ENCODE results near the gene DHODH.
"Not testable (repeated sequence)": the region's sequence is repeated elsewhere in the genome, so short reads cannot be mapped to it uniquely, and the experiment has no call there.

DHODH gene

GRCh38 chr16:72055911-72056310, 47.4 kb downstream of the DHODH start:
- no peak for DNase-seq

GRCh38 chr16:72057313-72057712, 48.8 kb downstream of the DHODH start:
- not testable (repeated sequence) for DNase-seq

GRCh38 chr16:72059060-72059459, 50.5 kb downstream of the DHODH start:
- not testable (repeated sequence) for DNase-seq

- no peak for DNase-seq
Observed at GRCh38 chr16:72060405-72060804, 51.9 kb downstream of the DHODH start.

GRCh38 chr16:72061564-72061963, 53.0 kb downstream of the DHODH start:
- no peak for DNase-seq

GRCh38 chr16:72064361-72064894, 55.9 kb downstream of the DHODH start:
- no peak for DNase-seq

- DNase-seq: peak; percentile 20
Observed at GRCh38 chr16:72066747-72067146, 58.2 kb downstream of the DHODH start.

- no peak for DNase-seq
Observed at GRCh38 chr16:72068930-72069329, 60.4 kb downstream of the DHODH start.

GRCh38 chr16:72072514-72073342, 64.2 kb downstream of the DHODH start:
- peak; percentile 21 for DNase-seq

GRCh38 chr16:72073560-72074230, 65.2 kb downstream of the DHODH start:
- DNase-seq: no peak

- not testable (repeated sequence) for DNase-seq
Observed at GRCh38 chr16:72075067-72075466, 66.5 kb downstream of the DHODH start.

Data from fibroblast of skin of right quadriceps (primary cell).